Uterus (tissue), 2 donors: ENCODE measurements around the gene GADD45A.

Source experiments
- POLR2A ChIP-seq, 2 donors: fragments of 450-650 bp; IDR thresholded peaks; one replicate each; pipeline ENCODE4 v1.6.1; 2016; ENCODE audit warnings: antibody characterized with exemption in 2 of 2, mild to moderate bottlenecking in 1 of 2, moderate library complexity in 1 of 2
- TF ChIP-seq, protein P1 (sequence below), 4 experiments: fragments of 200-600 bp in 2 of 4; fragments of 450-650 bp in 2 of 4; sonication (generic) in 2 of 4; IDR thresholded peaks; one replicate each; pipeline ENCODE4 v1.5.1; 2016 to 2019; ENCODE audit warnings: antibody characterized with exemption in 4 of 4, mild to moderate bottlenecking in 2 of 4, moderate library complexity in 1 of 4

DNA sequence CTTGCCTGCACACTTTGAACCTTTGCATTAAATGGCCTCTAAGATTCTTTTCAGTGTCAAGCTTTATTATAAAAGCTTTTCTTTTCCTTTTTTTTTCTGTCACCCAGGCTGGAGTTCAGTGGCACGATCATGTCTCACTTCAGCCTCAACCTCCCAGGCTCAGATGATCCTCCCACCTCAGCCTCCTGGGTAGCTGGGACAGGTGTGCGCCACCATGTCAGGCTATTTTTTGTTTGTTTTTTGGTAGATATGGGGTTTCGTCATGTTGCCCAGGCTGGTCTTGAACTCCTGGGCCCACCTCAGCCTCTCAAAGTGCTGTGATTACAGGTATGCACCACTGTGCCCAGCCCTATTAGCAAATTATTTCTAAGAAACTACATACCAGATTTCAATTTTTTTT lies 52.9 kb downstream of the GADD45A start:
- TF ChIP-seq, protein P1, sequence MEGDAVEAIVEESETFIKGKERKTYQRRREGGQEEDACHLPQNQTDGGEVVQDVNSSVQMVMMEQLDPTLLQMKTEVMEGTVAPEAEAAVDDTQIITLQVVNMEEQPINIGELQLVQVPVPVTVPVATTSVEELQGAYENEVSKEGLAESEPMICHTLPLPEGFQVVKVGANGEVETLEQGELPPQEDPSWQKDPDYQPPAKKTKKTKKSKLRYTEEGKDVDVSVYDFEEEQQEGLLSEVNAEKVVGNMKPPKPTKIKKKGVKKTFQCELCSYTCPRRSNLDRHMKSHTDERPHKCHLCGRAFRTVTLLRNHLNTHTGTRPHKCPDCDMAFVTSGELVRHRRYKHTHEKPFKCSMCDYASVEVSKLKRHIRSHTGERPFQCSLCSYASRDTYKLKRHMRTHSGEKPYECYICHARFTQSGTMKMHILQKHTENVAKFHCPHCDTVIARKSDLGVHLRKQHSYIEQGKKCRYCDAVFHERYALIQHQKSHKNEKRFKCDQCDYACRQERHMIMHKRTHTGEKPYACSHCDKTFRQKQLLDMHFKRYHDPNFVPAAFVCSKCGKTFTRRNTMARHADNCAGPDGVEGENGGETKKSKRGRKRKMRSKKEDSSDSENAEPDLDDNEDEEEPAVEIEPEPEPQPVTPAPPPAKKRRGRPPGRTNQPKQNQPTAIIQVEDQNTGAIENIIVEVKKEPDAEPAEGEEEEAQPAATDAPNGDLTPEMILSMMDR (IDR thresholded peaks at IDR 0.05) = no peak
- no peak for TF ChIP-seq POLR2A (IDR thresholded peaks at IDR 0.05)
